HepG2 (cell line): ENCODE data around the gene AS3MT. TPM values are rescaled to one million over a fixed set of nuclear protein-coding genes. Genes with fewer than 3 reads are reported as not detected.

Experiments
- BCL6 ChIP-seq: IDR thresholded peaks from 2 replicates; pipeline ENCODE4 v1.6.1; 2016; ENCODE audit warnings: missing genetic modification reagents, missing compliant biosample characterization
- BRD4 ChIP-seq: sonication (generic); formaldehyde crosslinking; IDR thresholded peaks from 2 replicates; pipeline ENCODE4 v1.4.0; 2020; ENCODE audit warnings: missing genetic modification reagents
- FOSL1 ChIP-seq: sonication (generic); formaldehyde crosslinking; IDR thresholded peaks from 2 replicates; pipeline ENCODE4 v1.9.0; 2021; ENCODE audit warnings: missing genetic modification reagents, borderline replicate concordance
- GABPB1 ChIP-seq: IDR thresholded peaks from 2 replicates; pipeline ENCODE4 v1.6.1; 2016; ENCODE audit warnings: mild to moderate bottlenecking, missing genetic modification reagents, moderate library complexity, missing compliant biosample characterization
- GATA4 ChIP-seq: sonication (generic); IDR thresholded peaks from 2 replicates; pipeline ENCODE4 v1.6.1; 2016; ENCODE audit warnings: antibody characterized with exemption, low read depth, borderline replicate concordance
- HNF4G ChIP-seq, 2 experiments: sonication (generic) in 1 of 2; formaldehyde crosslinking in 1 of 2; IDR thresholded peaks; 2 replicates each; pipeline versions ENCODE4 v1.4.0 to v1.6.1; 2011 to 2020; ENCODE audit warnings: borderline replicate concordance in 2 of 2, low read depth in 2 of 2, mild to moderate bottlenecking in 2 of 2, low read length in 1 of 2, missing genetic modification reagents in 1 of 2, moderate library complexity in 1 of 2
- IKZF4 ChIP-seq: sonication (generic); formaldehyde crosslinking; IDR thresholded peaks from 2 replicates; pipeline ENCODE4 v1.5.1; 2020; ENCODE audit warnings: borderline replicate concordance, mild to moderate bottlenecking, low read depth, missing genetic modification reagents; ENCODE audit errors: not compliant biosample characterization
- JUND ChIP-seq: sonication (generic); formaldehyde crosslinking; IDR thresholded peaks from 2 replicates; pipeline ENCODE4 v1.8.0; 2022; ENCODE audit warnings: mild to moderate bottlenecking, missing genetic modification reagents
- KDM1A ChIP-seq: IDR thresholded peaks from 2 replicates; pipeline ENCODE4 v1.6.1; 2016; ENCODE audit warnings: missing compliant biosample characterization
- KDM5B ChIP-seq: sonication (generic); formaldehyde crosslinking; IDR thresholded peaks from 2 replicates; pipeline ENCODE4 v1.4.0; 2020; ENCODE audit warnings: missing genetic modification reagents, mild to moderate bottlenecking, borderline replicate concordance
- NR2F1 ChIP-seq, 2 experiments: fragments of 450-650 bp in 1 of 2; formaldehyde crosslinking in 1 of 2; IDR thresholded peaks; 2 replicates each; pipeline versions ENCODE4 v1.5.0 to v1.6.1; 2016 to 2020; ENCODE audit warnings: mild to moderate bottlenecking in 1 of 2, missing compliant biosample characterization in 1 of 2, missing genetic modification reagents in 1 of 2, moderate library complexity in 1 of 2
- POLR2G ChIP-seq: fragments of 200-400 bp; formaldehyde crosslinking; IDR thresholded peaks from 2 replicates; pipeline ENCODE4 v1.6.1; 2018; ENCODE audit warnings: mild to moderate bottlenecking, low read depth, low read length, moderate library complexity
- RARA ChIP-seq: IDR thresholded peaks from 2 replicates; pipeline ENCODE4 v1.6.1; 2016; ENCODE audit warnings: missing genetic modification reagents, missing compliant biosample characterization
- SAFB2 ChIP-seq: sonication (generic); formaldehyde crosslinking; IDR thresholded peaks from 2 replicates; pipeline ENCODE4 v1.5.1; 2020; ENCODE audit warnings: missing genetic modification reagents, low read depth, mild to moderate bottlenecking, borderline replicate concordance
- SALL1 ChIP-seq: sonication (generic); formaldehyde crosslinking; IDR thresholded peaks from 2 replicates; pipeline ENCODE4 v1.8.0; 2022; ENCODE audit warnings: mild to moderate bottlenecking, missing genetic modification reagents
- SMAD9 ChIP-seq: sonication (generic); formaldehyde crosslinking; IDR thresholded peaks from 2 replicates; pipeline ENCODE4 v1.5.1; 2020; ENCODE audit warnings: mild to moderate bottlenecking, missing genetic modification reagents
- SPEN ChIP-seq: sonication (generic); formaldehyde crosslinking; IDR thresholded peaks from 2 replicates; pipeline ENCODE4 v1.5.1; 2020; ENCODE audit warnings: low read depth, mild to moderate bottlenecking, missing genetic modification reagents
- THYN1 ChIP-seq: sonication (generic); formaldehyde crosslinking; IDR thresholded peaks from 2 replicates; pipeline ENCODE4 v1.8.1; 2023; ENCODE audit warnings: low read depth, mild to moderate bottlenecking, moderate library complexity, missing genetic modification reagents, borderline replicate concordance
- ZBTB38 ChIP-seq: sonication (generic); formaldehyde crosslinking; IDR thresholded peaks from 2 replicates; pipeline ENCODE4 v1.5.1; 2020; ENCODE audit warnings: mild to moderate bottlenecking, missing genetic modification reagents
- ZNF44 ChIP-seq: sonication (generic); formaldehyde crosslinking; IDR thresholded peaks from 2 replicates; pipeline ENCODE4 v1.5.1; 2020; ENCODE audit warnings: mild to moderate bottlenecking, missing genetic modification reagents
- ZNF546 ChIP-seq: sonication (generic); formaldehyde crosslinking; conservative IDR thresholded peaks from 2 replicates; pipeline ENCODE4 v1.8.1; 2023; ENCODE audit warnings: mild to moderate bottlenecking, missing genetic modification reagents
- ZNF746 ChIP-seq: sonication (generic); formaldehyde crosslinking; IDR thresholded peaks from 2 replicates; pipeline ENCODE4 v1.8.0; 2022; ENCODE audit warnings: mild to moderate bottlenecking, missing genetic modification reagents
- ZNF841 ChIP-seq: sonication (generic); formaldehyde crosslinking; IDR thresholded peaks from 2 replicates; pipeline ENCODE4 v1.8.1; 2023; ENCODE audit warnings: missing genetic modification reagents, borderline replicate concordance
- polyA plus RNA-seq, 8 experiments: library from polyadenylated mRNA; depleted of rRNA in 3 of 8; stranded (reverse) in 7 of 8; unstranded in 1 of 8; fragments of >200 nt; fragmentation: Illumina TruSeq in 4 of 8; extraction: Trizol in 4 of 8; gene quantifications; 2 replicates each; pipeline versions ENCODE4 v1.2.1 to v1.2.3, GENCODE V29; 2011 to 2016; ENCODE audit warnings: low read depth in 4 of 8, missing spikeins in 1 of 8, mixed read lengths in 1 of 8; ENCODE audit not compliant: insufficient read depth in 1 of 8
- total RNA-seq, 5 experiments: library from RNA; depleted of rRNA; stranded (reverse); fragments of >200 nt; fragmentation: Illumina TruSeq; extraction: Trizol; gene quantifications; 2 replicates each; pipeline ENCODE4 v1.2.3, GENCODE V29; 2016; ENCODE audit warnings: low read depth in 1 of 5
- TF ChIP-seq, protein P1 (sequence below): IDR thresholded peaks from 2 replicates; pipeline ENCODE4 v1.6.1; 2016; ENCODE audit warnings: low read depth
- TF ChIP-seq, protein P2 (sequence below): sonication (generic); formaldehyde crosslinking; IDR thresholded peaks from 2 replicates; pipeline ENCODE4 v1.5.1; 2020; ENCODE audit warnings: mild to moderate bottlenecking, missing genetic modification reagents, moderate library complexity
- TF ChIP-seq, protein P3 (sequence below): sonication (generic); formaldehyde crosslinking; IDR thresholded peaks from 2 replicates; pipeline ENCODE4 v1.4.0; 2020; ENCODE audit warnings: missing genetic modification reagents, mild to moderate bottlenecking, borderline replicate concordance

AS3MT gene
- total and polyA plus RNA-seq, 2 of the 13 experiments (the other 11 are each of a cell fraction or from before 2014, with no cell fraction given): 8.7 to 17.4 TPM

DNA sequence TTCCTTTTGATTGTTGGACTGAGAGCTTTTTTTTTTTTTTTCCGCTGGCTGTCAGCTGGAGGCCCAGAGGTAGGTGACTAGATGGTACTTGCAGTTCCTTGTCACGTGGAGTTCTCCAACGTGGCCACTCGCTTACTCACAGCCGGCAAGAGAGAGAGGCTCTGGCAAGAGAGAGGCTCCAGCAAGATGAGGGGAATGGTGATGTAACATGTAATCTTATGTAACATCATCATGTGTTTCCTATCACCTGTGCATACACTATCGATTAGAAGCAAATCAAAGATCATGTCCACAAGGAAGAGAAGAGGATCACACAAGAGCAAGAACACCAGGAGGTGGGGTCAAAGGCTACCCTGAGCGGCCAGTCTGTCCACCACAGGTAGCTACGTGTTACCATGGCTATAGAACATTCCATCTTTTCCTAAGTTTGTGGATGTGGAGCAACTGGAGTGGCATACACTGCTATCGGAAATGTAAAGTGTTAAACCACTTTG lies 19.2 kb upstream of the AS3MT start (continued):
- TF ChIP-seq IKZF4 (CRISPR knock-in tag) (no peak), GATA4 (peak; percentile 62; the same call in 1 of the 2 replicates), FOSL1 (CRISPR knock-in tag) (no peak), SMAD9 (CRISPR knock-in tag) (no peak), HNF4G (IDR thresholded peaks at IDR 0.05; ENCODE audit: borderline replicate concordance, low read depth, low read length) (peak; percentile 50; the same call in 1 of the 2 replicates), HNF4G (CRISPR knock-in tag; IDR thresholded peaks at IDR 0.05; ENCODE audit: borderline replicate concordance, low read depth) (peak; percentile 85), ZNF746 (CRISPR knock-in tag) (no peak), ZNF546 (0 out of 2 replicates have a peak, but pooled peaks have one; percentile 44), SAFB2 (CRISPR knock-in tag) (no peak; the same call in 1 of the 2 replicates), GABPB1 (CRISPR knock-in tag) (peak; percentile 39; the same call in 1 of the 2 replicates), JUND (CRISPR knock-in tag) (peak; percentile 87), SPEN (CRISPR knock-in tag) (peak; percentile 69), KDM5B (CRISPR knock-in tag) (peak; percentile 39; the same call in 1 of the 2 replicates), SALL1 (CRISPR knock-in tag) (peak; percentile 98), ZBTB38 (CRISPR knock-in tag) (peak; percentile 74), BCL6 (peak; percentile 89), RARA (peak; percentile 93), BRD4 (CRISPR knock-in tag) (no peak), ZNF44 (no peak), KDM1A (CRISPR knock-in tag) (peak; percentile 78), POLR2G (no peak), THYN1 (CRISPR knock-in tag) (no peak), ZNF841 (CRISPR knock-in tag) (no peak), NR2F1 (CRISPR knock-in tag; IDR thresholded peaks at IDR 0.05) (peak; percentile 80 to 85)
- TF ChIP-seq, protein P1, sequence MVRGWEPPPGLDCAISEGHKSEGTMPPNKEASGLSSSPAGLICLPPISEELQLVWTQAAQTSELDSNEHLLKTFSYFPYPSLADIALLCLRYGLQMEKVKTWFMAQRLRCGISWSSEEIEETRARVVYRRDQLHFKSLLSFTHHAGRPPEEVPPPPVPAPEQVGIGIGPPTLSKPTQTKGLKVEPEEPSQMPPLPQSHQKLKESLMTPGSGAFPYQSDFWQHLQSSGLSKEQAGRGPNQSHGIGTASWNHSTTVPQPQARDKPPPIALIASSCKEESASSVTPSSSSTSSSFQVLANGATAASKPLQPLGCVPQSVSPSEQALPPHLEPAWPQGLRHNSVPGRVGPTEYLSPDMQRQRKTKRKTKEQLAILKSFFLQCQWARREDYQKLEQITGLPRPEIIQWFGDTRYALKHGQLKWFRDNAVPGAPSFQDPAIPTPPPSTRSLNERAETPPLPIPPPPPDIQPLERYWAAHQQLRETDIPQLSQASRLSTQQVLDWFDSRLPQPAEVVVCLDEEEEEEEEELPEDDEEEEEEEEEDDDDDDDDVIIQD (CRISPR knock-in tag): no peak; the same call in 1 of the 2 replicates
- TF ChIP-seq, protein P2, sequence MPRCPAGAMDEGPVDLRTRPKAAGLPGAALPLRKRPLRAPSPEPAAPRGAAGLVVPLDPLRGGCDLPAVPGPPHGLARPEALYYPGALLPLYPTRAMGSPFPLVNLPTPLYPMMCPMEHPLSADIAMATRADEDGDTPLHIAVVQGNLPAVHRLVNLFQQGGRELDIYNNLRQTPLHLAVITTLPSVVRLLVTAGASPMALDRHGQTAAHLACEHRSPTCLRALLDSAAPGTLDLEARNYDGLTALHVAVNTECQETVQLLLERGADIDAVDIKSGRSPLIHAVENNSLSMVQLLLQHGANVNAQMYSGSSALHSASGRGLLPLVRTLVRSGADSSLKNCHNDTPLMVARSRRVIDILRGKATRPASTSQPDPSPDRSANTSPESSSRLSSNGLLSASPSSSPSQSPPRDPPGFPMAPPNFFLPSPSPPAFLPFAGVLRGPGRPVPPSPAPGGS (CRISPR knock-in tag): no peak
- TF ChIP-seq, protein P3, sequence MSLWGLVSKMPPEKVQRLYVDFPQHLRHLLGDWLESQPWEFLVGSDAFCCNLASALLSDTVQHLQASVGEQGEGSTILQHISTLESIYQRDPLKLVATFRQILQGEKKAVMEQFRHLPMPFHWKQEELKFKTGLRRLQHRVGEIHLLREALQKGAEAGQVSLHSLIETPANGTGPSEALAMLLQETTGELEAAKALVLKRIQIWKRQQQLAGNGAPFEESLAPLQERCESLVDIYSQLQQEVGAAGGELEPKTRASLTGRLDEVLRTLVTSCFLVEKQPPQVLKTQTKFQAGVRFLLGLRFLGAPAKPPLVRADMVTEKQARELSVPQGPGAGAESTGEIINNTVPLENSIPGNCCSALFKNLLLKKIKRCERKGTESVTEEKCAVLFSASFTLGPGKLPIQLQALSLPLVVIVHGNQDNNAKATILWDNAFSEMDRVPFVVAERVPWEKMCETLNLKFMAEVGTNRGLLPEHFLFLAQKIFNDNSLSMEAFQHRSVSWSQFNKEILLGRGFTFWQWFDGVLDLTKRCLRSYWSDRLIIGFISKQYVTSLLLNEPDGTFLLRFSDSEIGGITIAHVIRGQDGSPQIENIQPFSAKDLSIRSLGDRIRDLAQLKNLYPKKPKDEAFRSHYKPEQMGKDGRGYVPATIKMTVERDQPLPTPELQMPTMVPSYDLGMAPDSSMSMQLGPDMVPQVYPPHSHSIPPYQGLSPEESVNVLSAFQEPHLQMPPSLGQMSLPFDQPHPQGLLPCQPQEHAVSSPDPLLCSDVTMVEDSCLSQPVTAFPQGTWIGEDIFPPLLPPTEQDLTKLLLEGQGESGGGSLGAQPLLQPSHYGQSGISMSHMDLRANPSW: no peak
